ENCODE measurements around the gene SNX27. TPM values are rescaled to one million over a fixed set of nuclear protein-coding genes. Genes with fewer than 3 reads are reported as not detected.
A peak's percentile ranks its signal among the peaks of the same experiment; 100 is the strongest.

The SNX27 gene
- total and polyA plus RNA-seq, 2 experiments from 2014 or later, result 40.6 to 59.7 TPM

DNA sequence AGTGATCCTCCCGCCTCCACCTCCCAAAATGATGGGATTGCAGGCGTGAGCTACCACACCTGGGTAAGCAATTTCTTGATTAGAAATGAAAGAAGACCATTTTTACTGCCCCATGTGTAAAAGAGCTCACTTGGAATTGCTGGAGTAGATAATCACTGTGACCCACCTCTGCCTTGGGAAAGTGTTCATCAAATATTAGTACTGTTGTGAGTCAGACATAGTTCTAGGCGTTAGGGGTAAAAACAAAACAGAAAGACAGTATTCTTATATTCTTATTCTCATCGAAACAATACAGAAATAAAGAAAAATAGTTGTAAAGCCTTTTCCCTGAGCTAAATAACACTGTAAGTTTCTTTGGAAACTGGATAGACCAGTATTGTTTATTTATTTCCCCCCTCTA lies 68.5 kb downstream of the SNX27 start:
- H3K36me3 Mint-ChIP-seq (ENCODE audit: low read depth), result no peaks in the 10 kb centered on the region
- H3K79me2 ChIP-seq (replicated peaks; ENCODE audit: insufficient read depth), result no peaks in the 10 kb centered on the region
- H3K4me3 ChIP-seq, result no peak overlapping the region
- no peak overlapping the region for H2AFZ ChIP-seq
- no peaks in the 10 kb centered on the region for H4K20me1 ChIP-seq (replicated peaks; ENCODE audit: insufficient read depth)
- no peaks in the 10 kb centered on the region for H3K4me1 ChIP-seq (ENCODE audit: insufficient read depth)
- no peaks in the 10 kb centered on the region for H3K4me1 Mint-ChIP-seq
- ATAC-seq (no peak), DNase-seq (ENCODE audit: low spot score) (no peak)
- H3K36me3 ChIP-seq (ENCODE audit: insufficient read depth), result no peaks in the 10 kb centered on the region
- TF ChIP-seq, protein P1, sequence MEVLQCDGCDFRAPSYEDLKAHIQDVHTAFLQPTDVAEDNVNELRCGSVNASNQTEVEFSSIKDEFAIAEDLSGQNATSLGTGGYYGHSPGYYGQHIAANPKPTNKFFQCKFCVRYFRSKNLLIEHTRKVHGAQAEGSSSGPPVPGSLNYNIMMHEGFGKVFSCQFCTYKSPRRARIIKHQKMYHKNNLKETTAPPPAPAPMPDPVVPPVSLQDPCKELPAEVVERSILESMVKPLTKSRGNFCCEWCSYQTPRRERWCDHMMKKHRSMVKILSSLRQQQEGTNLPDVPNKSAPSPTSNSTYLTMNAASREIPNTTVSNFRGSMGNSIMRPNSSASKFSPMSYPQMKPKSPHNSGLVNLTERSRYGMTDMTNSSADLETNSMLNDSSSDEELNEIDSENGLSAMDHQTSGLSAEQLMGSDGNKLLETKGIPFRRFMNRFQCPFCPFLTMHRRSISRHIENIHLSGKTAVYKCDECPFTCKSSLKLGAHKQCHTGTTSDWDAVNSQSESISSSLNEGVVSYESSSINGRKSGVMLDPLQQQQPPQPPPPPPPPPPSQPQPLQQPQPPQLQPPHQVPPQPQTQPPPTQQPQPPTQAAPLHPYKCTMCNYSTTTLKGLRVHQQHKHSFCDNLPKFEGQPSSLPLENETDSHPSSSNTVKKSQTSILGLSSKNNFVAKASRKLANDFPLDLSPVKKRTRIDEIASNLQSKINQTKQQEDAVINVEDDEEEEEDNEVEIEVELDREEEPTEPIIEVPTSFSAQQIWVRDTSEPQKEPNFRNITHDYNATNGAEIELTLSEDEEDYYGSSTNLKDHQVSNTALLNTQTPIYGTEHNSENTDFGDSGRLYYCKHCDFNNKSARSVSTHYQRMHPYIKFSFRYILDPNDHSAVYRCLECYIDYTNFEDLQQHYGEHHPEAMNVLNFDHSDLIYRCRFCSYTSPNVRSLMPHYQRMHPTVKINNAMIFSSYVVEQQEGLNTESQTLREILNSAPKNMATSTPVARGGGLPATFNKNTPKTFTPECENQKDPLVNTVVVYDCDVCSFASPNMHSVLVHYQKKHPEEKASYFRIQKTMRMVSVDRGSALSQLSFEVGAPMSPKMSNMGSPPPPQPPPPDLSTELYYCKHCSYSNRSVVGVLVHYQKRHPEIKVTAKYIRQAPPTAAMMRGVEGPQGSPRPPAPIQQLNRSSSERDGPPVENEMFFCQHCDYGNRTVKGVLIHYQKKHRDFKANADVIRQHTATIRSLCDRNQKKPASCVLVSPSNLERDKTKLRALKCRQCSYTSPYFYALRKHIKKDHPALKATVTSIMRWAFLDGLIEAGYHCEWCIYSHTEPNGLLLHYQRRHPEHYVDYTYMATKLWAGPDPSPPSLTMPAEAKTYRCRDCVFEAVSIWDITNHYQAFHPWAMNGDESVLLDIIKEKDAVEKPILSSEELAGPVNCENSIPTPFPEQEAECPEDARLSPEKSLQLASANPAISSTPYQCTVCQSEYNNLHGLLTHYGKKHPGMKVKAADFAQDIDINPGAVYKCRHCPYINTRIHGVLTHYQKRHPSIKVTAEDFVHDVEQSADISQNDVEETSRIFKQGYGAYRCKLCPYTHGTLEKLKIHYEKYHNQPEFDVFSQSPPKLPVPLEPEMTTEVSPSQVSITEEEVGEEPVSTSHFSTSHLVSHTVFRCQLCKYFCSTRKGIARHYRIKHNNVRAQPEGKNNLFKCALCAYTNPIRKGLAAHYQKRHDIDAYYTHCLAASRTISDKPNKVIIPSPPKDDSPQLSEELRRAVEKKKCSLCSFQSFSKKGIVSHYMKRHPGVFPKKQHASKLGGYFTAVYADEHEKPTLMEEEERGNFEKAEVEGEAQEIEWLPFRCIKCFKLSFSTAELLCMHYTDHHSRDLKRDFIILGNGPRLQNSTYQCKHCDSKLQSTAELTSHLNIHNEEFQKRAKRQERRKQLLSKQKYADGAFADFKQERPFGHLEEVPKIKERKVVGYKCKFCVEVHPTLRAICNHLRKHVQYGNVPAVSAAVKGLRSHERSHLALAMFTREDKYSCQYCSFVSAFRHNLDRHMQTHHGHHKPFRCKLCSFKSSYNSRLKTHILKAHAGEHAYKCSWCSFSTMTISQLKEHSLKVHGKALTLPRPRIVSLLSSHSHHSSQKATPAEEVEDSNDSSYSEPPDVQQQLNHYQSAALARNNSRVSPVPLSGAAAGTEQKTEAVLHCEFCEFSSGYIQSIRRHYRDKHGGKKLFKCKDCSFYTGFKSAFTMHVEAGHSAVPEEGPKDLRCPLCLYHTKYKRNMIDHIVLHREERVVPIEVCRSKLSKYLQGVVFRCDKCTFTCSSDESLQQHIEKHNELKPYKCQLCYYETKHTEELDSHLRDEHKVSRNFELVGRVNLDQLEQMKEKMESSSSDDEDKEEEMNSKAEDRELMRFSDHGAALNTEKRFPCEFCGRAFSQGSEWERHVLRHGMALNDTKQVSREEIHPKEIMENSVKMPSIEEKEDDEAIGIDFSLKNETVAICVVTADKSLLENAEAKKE (CRISPR knock-in tag; IDR thresholded peaks at IDR 0.05), result no peak
- no peak for TF ChIP-seq CREB1 (CRISPR knock-in tag; IDR thresholded peaks at IDR 0.05; ENCODE audit: low read depth)
- TF ChIP-seq, protein P2, sequence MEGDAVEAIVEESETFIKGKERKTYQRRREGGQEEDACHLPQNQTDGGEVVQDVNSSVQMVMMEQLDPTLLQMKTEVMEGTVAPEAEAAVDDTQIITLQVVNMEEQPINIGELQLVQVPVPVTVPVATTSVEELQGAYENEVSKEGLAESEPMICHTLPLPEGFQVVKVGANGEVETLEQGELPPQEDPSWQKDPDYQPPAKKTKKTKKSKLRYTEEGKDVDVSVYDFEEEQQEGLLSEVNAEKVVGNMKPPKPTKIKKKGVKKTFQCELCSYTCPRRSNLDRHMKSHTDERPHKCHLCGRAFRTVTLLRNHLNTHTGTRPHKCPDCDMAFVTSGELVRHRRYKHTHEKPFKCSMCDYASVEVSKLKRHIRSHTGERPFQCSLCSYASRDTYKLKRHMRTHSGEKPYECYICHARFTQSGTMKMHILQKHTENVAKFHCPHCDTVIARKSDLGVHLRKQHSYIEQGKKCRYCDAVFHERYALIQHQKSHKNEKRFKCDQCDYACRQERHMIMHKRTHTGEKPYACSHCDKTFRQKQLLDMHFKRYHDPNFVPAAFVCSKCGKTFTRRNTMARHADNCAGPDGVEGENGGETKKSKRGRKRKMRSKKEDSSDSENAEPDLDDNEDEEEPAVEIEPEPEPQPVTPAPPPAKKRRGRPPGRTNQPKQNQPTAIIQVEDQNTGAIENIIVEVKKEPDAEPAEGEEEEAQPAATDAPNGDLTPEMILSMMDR (conservative IDR thresholded peaks at IDR 0.05; ENCODE audit: low read depth in 2 of 2), result no peak
- no peak for TF ChIP-seq EZH2 (IDR thresholded peaks at IDR 0.05; ENCODE audit: low read depth, unreplicated experiment)
- H3K4me3 Mint-ChIP-seq, result no peak overlapping the region
- no peak overlapping the region for H3K27ac ChIP-seq (ENCODE audit: low read depth)
- no peaks in the 10 kb centered on the region for H3K27me3 ChIP-seq (ENCODE audit: insufficient read depth)
- H3K9me2 ChIP-seq (ENCODE audit: insufficient read depth), result no peaks in the 10 kb centered on the region
- H3K27ac Mint-ChIP-seq, result 0 out of 2 replicates have a peak overlapping the region, but pooled peaks have one; percentile 26
- no peaks in the 10 kb centered on the region for H3F3A ChIP-seq (replicated peaks; ENCODE audit: low read depth)
- H3K9me3 Mint-ChIP-seq, result no peaks in the 10 kb centered on the region
- no peak overlapping the region for H3K4me2 ChIP-seq
- H3K27me3 Mint-ChIP-seq (ENCODE audit: insufficient read depth, low read depth, poor library complexity), result no peaks in the 10 kb centered on the region
